Tibial artery (tissue), 4 donors: ENCODE results near the gene PTPRR.

Experiments
- DNase-seq, 2 donors: peaks; one replicate each; pipeline ENCODE4 v3.0.0-alpha.2; 2019
- H3K27ac ChIP-seq, 2 donors: fragments of 200-600 bp; sonication (generic) in 1 of 2; 1 replicate in 1 of 2; 2 replicates in 1 of 2; pipeline ENCODE4 v1.5.1; 2018 to 2019; ENCODE audit warnings: mild to moderate bottlenecking in 1 of 2
- H3K27me3 ChIP-seq, 2 donors: fragments of 200-600 bp; sonication (generic) in 1 of 2; one replicate each; pipeline versions ENCODE4 v1.5.1 to v1.6.0; 2016 to 2019
- H3K36me3 ChIP-seq, 3 donors: fragments of 200-600 bp; sonication (generic) in 2 of 3; one replicate each; pipeline ENCODE4 v1.5.1; 2016 to 2019; ENCODE audit warnings: mild to moderate bottlenecking in 2 of 3
- H3K4me1 ChIP-seq, 4 donors: fragments of 200-600 bp; sonication (generic) in 2 of 4; 1 replicate in 3 of 4; 2 replicates in 1 of 4; pipeline ENCODE4 v1.5.1; 2016 to 2019
- H3K4me3 ChIP-seq, 2 donors: fragments of 200-600 bp; sonication (generic) in 1 of 2; 1 replicate in 1 of 2; 2 replicates in 1 of 2; pipeline ENCODE4 v1.5.1; 2018 to 2019; ENCODE audit warnings: mild to moderate bottlenecking in 2 of 2
- H3K9me3 ChIP-seq, 3 donors: fragments of 200-600 bp; sonication (generic) in 1 of 3; one replicate each; pipeline ENCODE4 v1.5.1; 2016 to 2019
- intact Hi-C: fragments of 100-400 bp; cut with DNase I; formaldehyde crosslinking; loops from one replicate; pipeline ENCODE4 v1.15.0; 2023; ENCODE audit warnings: low total_unique reads
- TF ChIP-seq, protein P1 (sequence below), 2 experiments: fragments of 200-600 bp in 1 of 2; fragments of 450-650 bp in 1 of 2; IDR thresholded peaks; one replicate each; pipeline ENCODE4 v1.5.1; 2017 to 2019; ENCODE audit warnings: antibody characterized with exemption in 2 of 2, mild to moderate bottlenecking in 1 of 2, moderate library complexity in 1 of 2

PTPRR gene

DNA sequence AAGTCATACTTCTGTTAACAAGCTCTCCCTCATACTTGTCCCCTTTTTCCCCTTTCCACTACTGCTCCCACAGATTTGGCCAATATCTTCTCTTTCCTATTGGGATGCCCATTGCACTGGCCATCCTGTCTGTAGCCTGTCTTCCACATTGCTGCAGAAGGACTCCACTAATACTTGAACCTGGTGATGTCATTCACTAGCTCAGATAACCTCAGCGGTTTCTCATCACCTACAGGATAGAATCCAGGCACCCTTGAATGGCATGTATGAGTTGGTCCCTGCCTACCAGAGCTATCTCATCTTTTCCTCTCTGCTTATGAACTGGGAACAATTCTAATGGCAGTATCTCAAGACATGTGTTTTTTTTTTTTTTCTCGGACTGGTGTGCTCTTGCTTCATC is 84.6 kb downstream of the PTPRR start:
- no peaks in the 10 kb centered on the region for H3K36me3 ChIP-seq
- TF ChIP-seq, protein P1, sequence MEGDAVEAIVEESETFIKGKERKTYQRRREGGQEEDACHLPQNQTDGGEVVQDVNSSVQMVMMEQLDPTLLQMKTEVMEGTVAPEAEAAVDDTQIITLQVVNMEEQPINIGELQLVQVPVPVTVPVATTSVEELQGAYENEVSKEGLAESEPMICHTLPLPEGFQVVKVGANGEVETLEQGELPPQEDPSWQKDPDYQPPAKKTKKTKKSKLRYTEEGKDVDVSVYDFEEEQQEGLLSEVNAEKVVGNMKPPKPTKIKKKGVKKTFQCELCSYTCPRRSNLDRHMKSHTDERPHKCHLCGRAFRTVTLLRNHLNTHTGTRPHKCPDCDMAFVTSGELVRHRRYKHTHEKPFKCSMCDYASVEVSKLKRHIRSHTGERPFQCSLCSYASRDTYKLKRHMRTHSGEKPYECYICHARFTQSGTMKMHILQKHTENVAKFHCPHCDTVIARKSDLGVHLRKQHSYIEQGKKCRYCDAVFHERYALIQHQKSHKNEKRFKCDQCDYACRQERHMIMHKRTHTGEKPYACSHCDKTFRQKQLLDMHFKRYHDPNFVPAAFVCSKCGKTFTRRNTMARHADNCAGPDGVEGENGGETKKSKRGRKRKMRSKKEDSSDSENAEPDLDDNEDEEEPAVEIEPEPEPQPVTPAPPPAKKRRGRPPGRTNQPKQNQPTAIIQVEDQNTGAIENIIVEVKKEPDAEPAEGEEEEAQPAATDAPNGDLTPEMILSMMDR (IDR thresholded peaks at IDR 0.05): no peak
- peaks cover 0 to 5% (median 0%) of the 10 kb centered on the region in 4 donors for H3K4me1 ChIP-seq
- no peak overlapping the region for H3K4me3 ChIP-seq
- no peak for DNase-seq
- H3K27ac ChIP-seq: no peak overlapping the region
- no peaks in the 10 kb centered on the region for H3K27me3 ChIP-seq
- intact Hi-C loops: no loop called here
- no peaks in the 10 kb centered on the region for H3K9me3 ChIP-seq

DNA sequence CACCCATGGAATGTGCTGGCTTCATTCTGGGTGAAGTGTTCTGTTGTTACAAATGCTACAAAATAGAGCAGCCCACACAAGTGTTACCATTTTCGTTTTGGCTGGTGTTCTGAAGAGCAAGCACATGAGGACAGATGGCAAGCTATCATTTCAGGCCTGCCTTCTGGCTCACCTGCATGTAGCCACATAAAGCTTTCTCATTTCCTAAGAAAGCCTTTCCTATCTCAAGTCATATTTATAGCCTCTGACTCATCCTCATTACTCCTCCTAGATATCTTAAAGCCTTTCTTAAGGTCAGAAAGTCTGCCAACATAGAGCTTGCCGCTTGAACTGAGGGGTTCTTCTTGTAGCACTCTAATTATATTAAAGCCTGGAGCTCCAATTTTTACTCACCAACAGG is 89.0 kb downstream of the PTPRR start:
- Histone ChIP-seq H3K27ac (no peak overlapping the region), H3K27me3 (no peaks in the 10 kb centered on the region), H3K36me3 (no peaks in the 10 kb centered on the region), H3K9me3 (no peaks in the 10 kb centered on the region), H3K4me3 (no peak overlapping the region), H3K4me1 (no peaks in the 10 kb centered on the region)
- TF ChIP-seq, protein P1 (IDR thresholded peaks at IDR 0.05): no peak
- intact Hi-C loops: no loop called here
- DNase-seq: no peak

DNA sequence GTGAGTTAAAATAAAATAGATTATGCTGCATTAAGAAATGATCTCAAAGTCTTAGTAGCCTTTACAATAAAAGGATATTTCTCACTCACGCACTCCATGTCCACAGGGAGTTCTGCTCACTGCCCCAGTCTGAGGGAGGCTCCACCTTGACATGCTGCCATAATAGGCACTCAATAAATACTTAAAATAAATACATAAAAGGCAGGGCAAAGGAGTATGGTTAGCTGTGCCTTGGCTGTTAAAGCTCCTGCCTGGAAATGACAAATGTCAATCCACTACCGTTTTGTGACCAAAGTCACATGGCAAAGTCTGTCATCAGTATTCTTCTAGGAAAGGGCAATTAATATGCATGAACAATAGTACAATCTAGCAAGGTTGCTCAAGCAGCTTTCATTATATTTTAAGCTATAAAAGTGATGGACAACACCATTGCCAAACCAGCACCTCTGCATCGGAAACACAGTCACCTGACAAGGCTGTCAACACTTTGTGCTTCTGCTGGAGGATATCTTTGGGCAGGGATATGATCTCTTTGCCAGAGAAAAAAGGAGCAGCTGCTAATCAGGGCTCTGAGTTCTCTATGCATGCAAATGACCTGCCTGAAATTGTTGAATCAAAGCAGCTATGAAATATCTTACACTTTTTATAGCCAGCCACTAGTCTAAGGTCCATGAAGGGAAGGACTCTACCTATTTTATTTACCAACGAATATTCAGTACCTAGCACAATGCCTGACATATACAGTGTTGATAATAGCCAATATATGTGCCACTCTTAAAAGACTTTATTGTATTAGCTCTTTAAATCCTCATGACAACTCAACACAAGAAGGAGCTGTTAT is 90.1 kb downstream of the PTPRR start:
- no peak for DNase-seq
- Histone ChIP-seq H3K4me1 (no peaks in the 10 kb centered on the region), H3K9me3 (no peaks in the 10 kb centered on the region), H3K27ac (no peak overlapping the region), H3K4me3 (no peak overlapping the region), H3K27me3 (no peaks in the 10 kb centered on the region), H3K36me3 (no peaks in the 10 kb centered on the region)
- TF ChIP-seq, protein P1 (IDR thresholded peaks at IDR 0.05): no peak
- intact Hi-C loops: no loop called here

DNA sequence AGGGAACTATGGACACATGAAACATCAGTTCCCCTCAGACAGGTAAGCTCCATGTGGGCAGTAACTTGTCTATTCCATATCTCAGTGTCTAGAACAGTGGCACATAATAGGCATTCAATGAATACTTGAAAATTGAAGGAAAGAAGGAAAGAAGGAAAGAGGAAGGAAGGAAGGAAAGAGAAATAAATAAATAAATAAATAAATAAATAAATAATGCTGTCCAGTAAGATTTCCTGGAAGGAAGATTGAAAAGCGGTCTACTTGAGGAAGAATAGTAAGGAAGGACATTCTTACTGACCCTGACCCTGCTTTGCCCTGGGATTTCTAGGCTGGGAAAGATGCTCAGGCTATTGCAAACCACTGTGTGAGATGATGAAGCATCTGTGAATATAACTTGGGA is 91.5 kb downstream of the PTPRR start:
- intact Hi-C loops: no loop called here
- H3K27ac ChIP-seq: no peak overlapping the region
- H3K9me3 ChIP-seq: no peaks in the 10 kb centered on the region
- H3K4me3 ChIP-seq: no peak overlapping the region
- DNase-seq: no peak
- H3K36me3 ChIP-seq: no peaks in the 10 kb centered on the region
- no peaks in the 10 kb centered on the region for H3K27me3 ChIP-seq
- H3K4me1 ChIP-seq: no peaks in the 10 kb centered on the region
- TF ChIP-seq, protein P1 (IDR thresholded peaks at IDR 0.05): no peak

DNA sequence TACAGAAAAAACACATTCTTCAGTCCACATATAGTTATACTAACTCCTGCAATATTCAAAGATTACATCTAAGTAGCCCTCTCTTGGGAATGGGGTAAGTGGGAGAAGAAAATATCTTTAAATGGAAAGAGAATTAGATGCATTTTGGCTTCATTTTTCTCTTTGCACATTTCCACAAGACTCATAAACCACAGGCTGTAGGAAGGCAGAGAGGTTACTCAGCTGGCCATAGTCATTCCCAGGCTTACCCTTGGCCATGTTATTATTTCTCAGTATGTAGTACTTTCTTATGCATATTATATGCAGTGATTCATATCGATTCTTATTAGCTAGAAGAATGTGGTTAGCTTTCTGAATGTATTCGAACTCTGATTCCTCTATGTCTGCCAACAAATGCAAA is 92.2 kb downstream of the PTPRR start:
- Histone ChIP-seq H3K4me3 (no peak overlapping the region), H3K27ac (no peak overlapping the region), H3K9me3 (no peaks in the 10 kb centered on the region), H3K4me1 (no peaks in the 10 kb centered on the region), H3K27me3 (no peaks in the 10 kb centered on the region), H3K36me3 (no peaks in the 10 kb centered on the region)
- intact Hi-C loops: no loop called here
- TF ChIP-seq, protein P1 (IDR thresholded peaks at IDR 0.05): no peak
- no peak for DNase-seq
